ENCODE results near the gene MYL12B.

DNA sequence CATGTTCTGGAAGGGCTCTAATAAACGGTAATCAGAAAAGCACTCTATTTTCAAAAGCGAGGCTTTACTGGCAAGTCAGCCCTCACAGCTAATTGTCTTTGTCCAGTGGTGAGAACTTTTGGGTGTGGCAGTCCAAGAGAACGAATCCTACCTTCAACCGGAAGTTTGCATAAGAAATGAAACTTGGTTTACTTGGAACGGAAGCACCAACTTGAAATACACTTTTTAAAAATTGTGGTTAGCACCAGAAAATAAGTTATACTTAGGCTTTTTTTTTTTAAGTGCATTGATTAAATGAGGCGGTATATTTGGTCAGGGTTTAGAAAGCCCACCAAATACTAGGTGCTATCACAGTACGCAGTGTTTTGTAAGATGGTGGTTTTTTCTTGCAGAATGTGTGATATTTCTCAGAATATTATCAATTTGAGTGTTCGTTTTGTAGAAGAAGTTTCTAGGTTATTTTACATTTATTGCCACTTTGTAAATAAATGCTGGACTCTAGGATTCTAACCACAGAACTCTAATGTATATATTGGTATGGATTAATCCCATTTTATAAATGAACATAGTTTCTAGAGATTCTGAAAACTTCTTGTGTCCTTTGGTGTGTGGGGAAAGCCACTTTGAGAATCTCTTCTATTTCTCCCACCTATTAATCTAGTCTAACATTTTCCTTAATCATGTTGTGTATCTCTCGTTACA, 13.1 kb upstream of the MYL12B start:
- TF ChIP-seq, protein P1, sequence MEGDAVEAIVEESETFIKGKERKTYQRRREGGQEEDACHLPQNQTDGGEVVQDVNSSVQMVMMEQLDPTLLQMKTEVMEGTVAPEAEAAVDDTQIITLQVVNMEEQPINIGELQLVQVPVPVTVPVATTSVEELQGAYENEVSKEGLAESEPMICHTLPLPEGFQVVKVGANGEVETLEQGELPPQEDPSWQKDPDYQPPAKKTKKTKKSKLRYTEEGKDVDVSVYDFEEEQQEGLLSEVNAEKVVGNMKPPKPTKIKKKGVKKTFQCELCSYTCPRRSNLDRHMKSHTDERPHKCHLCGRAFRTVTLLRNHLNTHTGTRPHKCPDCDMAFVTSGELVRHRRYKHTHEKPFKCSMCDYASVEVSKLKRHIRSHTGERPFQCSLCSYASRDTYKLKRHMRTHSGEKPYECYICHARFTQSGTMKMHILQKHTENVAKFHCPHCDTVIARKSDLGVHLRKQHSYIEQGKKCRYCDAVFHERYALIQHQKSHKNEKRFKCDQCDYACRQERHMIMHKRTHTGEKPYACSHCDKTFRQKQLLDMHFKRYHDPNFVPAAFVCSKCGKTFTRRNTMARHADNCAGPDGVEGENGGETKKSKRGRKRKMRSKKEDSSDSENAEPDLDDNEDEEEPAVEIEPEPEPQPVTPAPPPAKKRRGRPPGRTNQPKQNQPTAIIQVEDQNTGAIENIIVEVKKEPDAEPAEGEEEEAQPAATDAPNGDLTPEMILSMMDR (IDR thresholded peaks at IDR 0.05), result no peak
- peak in 1 of 4 donors; percentile 54 for TF ChIP-seq POLR2A (IDR thresholded peaks at IDR 0.05)
